Measurements from ENCODE around the gene CEP112. TPM values are rescaled to one million over a fixed set of nuclear protein-coding genes. Genes with fewer than 3 reads are reported as not detected.
A peak's percentile ranks its signal among the peaks of the same experiment; 100 is the strongest.

CEP112 gene
- total and polyA plus RNA-seq, 2 of the 13 experiments (the other 11 are each of a cell fraction or from before 2014, with no cell fraction given) = 1.2 to 3.4 TPM

DNA sequence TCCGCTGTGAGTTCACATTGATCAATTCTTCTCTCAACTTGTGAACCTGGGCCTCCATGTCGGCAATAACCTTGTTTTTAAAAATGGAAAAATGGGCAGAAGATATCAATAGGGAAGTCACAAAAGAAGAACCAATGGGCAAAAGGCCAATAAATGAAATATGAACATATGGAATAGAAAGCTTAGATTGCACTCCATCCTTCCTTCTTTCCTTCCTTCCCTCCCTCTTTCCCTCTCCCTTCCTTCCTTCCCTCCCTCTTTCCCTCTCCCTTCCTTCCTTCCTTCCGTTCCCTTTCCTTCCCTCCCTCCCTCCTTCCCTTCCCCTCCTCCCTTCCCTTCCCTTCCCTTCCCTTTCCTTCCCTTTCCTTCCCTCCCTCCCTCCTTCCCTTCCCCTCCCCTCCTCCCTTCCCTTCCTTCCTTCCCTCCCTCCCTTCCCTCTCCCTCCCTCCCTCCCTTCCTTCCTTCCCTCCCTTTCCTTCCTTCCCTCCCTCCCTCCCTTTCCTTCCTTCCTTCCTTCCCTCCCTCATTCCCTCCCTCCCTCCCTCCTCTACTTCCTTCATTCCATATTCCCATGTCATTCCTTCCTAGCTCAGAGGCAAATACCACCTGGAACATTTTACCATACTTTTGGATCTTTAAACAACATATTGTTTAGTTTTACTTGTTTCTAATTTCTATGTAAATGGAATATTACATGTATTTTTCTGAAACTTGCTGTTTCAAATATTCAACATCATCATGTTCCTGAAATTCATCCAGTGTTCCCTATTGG is 339.8 kb downstream of the CEP112 start:
- CTCF ChIA-PET (ENCODE audit: low intra/inter-chr PET ratio, low total read pairs) = no interaction called here
- no peak for FAIRE-seq
- H3K9ac ChIP-seq (ENCODE audit: insufficient read depth, low read depth, low read length) = no peak overlapping the region
- H3K4me2 ChIP-seq (ENCODE audit: low read depth, low read length) = no peak overlapping the region
- H3K4me3 ChIP-seq (replicated peaks in 1 of 3; ENCODE audit: insufficient read depth in 1 of 3, low read depth in 2 of 3, low read length in 3 of 3) = no peak overlapping the region
- H3K36me3 ChIP-seq (replicated peaks in 1 of 2; ENCODE audit: control insufficient read depth in 1 of 2, insufficient read depth in 2 of 2, low read length in 2 of 2) = no peaks in the 10 kb centered on the region
- H3K9me3 ChIP-seq (ENCODE audit: low read length) = no peaks in the 10 kb centered on the region
- no peaks in the 10 kb centered on the region; a peak in 1 of 5 replicates for H3K27me3 ChIP-seq (ENCODE audit: control insufficient read depth in 1 of 2, insufficient read depth in 2 of 2, low read length in 2 of 2)
- H4K20me1 ChIP-seq (ENCODE audit: insufficient read depth, low read length) = no peaks in the 10 kb centered on the region
- POLR2A ChIA-PET = no interaction called here
- no TSS peak for BruUV-seq (replicated peaks)
- H3K27ac ChIP-seq (ENCODE audit: extremely low read length, insufficient read depth, low read length) = no peak overlapping the region
- ATAC-seq = no peak
- no peaks in the 10 kb centered on the region for H3K79me2 ChIP-seq (ENCODE audit: insufficient read depth, low read length)
- H2AFZ ChIP-seq (ENCODE audit: low read length) = no peak overlapping the region
- 59% methylated on average over 2 of the region's 3 CpGs for WGBS (ENCODE audit: low lambda C conversion rate)
- intact Hi-C loops (cut with micrococcal nuclease; ENCODE audit: unreplicated experiment) (no loop called here), in situ Hi-C loops (cut with HindIII; ENCODE audit: extremely low pct_ligation_motif_present, low pct_unique_long_range_greater_than_20kb) (no loop called here)
- no peak for DNase-seq (ENCODE audit: low spot score)
- no peaks in the 10 kb centered on the region for H3K4me1 ChIP-seq (ENCODE audit: insufficient read depth, low read length)
- TF ChIP-seq PHF20 (CRISPR knock-in tag; IDR thresholded peaks at IDR 0.05) (no peak), HNRNPL (IDR thresholded peaks at IDR 0.05; ENCODE audit: low read depth, low read length) (no peak), ZNF10 (CRISPR knock-in tag; IDR thresholded peaks at IDR 0.05; ENCODE audit: borderline replicate concordance, low read depth) (no peak), GABPA (IDR thresholded peaks at IDR 0.05; ENCODE audit: low read depth, low read length) (no peak), GABPA (CRISPR knock-in tag; IDR thresholded peaks at IDR 0.05; ENCODE audit: low read depth) (no peak), PCBP2 (optimal IDR thresholded peaks at IDR 0.05; ENCODE audit: low read depth, low read length, poor library complexity, severe bottlenecking) (peak; percentile 94), ZNF761 (CRISPR knock-in tag; conservative IDR thresholded peaks at IDR 0.05) (no peak), HNRNPK (IDR thresholded peaks at IDR 0.05; ENCODE audit: low read depth, low read length, poor library complexity, severe bottlenecking) (peak; percentile 99), PHF21A (CRISPR knock-in tag; IDR thresholded peaks at IDR 0.05) (no peak), RARG (CRISPR knock-in tag; IDR thresholded peaks at IDR 0.05; ENCODE audit: low read depth) (no peak), ZNF768 (CRISPR knock-in tag; IDR thresholded peaks at IDR 0.05) (no peak), ZNF382 (CRISPR knock-in tag; IDR thresholded peaks at IDR 0.05; ENCODE audit: borderline replicate concordance) (no peak), POLR2A (IDR thresholded peaks at IDR 0.05; ENCODE audit: insufficient read depth in 1 of 2, low read depth in 2 of 2, low read length in 2 of 2) (no peak), BORCS8-MEF2B (CRISPR knock-in tag; IDR thresholded peaks at IDR 0.05) (no peak), ZNF629 (CRISPR knock-in tag; conservative IDR thresholded peaks at IDR 0.05) (no peak), ATF7-NPFF (CRISPR knock-in tag; IDR thresholded peaks at IDR 0.05; ENCODE audit: low read depth) (no peak), PCBP1 (IDR thresholded peaks at IDR 0.05; ENCODE audit: borderline replicate concordance, low read depth, low read length) (peak; percentile 98)
- TF ChIP-seq, protein P1, sequence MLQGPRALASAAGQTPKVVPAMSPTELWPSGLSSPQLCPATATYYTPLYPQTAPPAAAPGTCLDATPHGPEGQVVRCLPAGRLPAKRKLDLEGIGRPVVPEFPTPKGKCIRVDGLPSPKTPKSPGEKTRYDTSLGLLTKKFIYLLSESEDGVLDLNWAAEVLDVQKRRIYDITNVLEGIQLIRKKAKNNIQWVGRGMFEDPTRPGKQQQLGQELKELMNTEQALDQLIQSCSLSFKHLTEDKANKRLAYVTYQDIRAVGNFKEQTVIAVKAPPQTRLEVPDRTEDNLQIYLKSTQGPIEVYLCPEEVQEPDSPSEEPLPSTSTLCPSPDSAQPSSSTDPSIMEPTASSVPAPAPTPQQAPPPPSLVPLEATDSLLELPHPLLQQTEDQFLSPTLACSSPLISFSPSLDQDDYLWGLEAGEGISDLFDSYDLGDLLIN (CRISPR knock-in tag; IDR thresholded peaks at IDR 0.05; ENCODE audit: borderline replicate concordance) = no peak

Data from HepG2 (cell line).